KMS-11 (cell line): ENCODE data around the gene C11orf71.
A peak's percentile ranks its signal among the peaks of the same experiment; 100 is the strongest.

Source experiments
- H2AFZ ChIP-seq: fragments of 200-600 bp; sonication (generic); 2 replicates; pipeline ENCODE4 v1.6.1; 2016; ENCODE audit warnings: antibody characterized with exemption, mixed run types, low read depth
- H3K27ac ChIP-seq: fragments of 200-600 bp; sonication (generic); 2 replicates; pipeline ENCODE4 v1.6.1; 2016; ENCODE audit warnings: mild to moderate bottlenecking, mixed run types
- H3K27me3 ChIP-seq: fragments of 200-600 bp; sonication (generic); 2 replicates; pipeline ENCODE4 v1.6.1; 2017; ENCODE audit warnings: mild to moderate bottlenecking, low read depth, mixed run types, moderate library complexity; ENCODE audit not compliant: insufficient read depth
- H3K36me3 ChIP-seq: fragments of 200-600 bp; sonication (generic); 2 replicates; pipeline ENCODE4 v1.6.1; 2017; ENCODE audit warnings: mild to moderate bottlenecking, mixed run types; ENCODE audit not compliant: insufficient read depth
- H3K4me1 ChIP-seq: fragments of 200-600 bp; sonication (generic); 2 replicates; pipeline ENCODE4 v1.6.1; 2016; ENCODE audit warnings: mild to moderate bottlenecking, low read depth, mixed run types; ENCODE audit not compliant: poor library complexity, severe bottlenecking
- H3K4me2 ChIP-seq: fragments of 200-600 bp; sonication (generic); 2 replicates; pipeline ENCODE4 v1.7.0; 2016; ENCODE audit warnings: mild to moderate bottlenecking, mixed run types
- H3K4me3 ChIP-seq: fragments of 200-600 bp; sonication (generic); IDR thresholded peaks from 2 replicates; pipeline ENCODE4 v1.6.1; 2017; ENCODE audit warnings: low read depth, low read length, mixed read lengths; ENCODE audit not compliant: insufficient read depth
- H3K79me2 ChIP-seq: fragments of 200-600 bp; sonication (generic); 2 replicates; pipeline ENCODE4 v1.6.1; 2016; ENCODE audit warnings: low read depth, mixed run types; ENCODE audit not compliant: insufficient read depth
- H3K9ac ChIP-seq: fragments of 200-600 bp; sonication (generic); 2 replicates; pipeline ENCODE4 v1.6.1; 2016; ENCODE audit warnings: mild to moderate bottlenecking, mixed run types
- H4K20me1 ChIP-seq: fragments of 200-600 bp; sonication (generic); 2 replicates; pipeline ENCODE4 v1.6.1; 2016; ENCODE audit warnings: mild to moderate bottlenecking, mixed run types; ENCODE audit not compliant: insufficient read depth
- CTCF ChIP-seq: fragments of 200-600 bp; sonication (generic); conservative IDR thresholded peaks from 2 replicates; pipeline ENCODE4 v1.6.1; 2017; ENCODE audit warnings: low read depth, mild to moderate bottlenecking, antibody characterized with exemption, low read length, moderate library complexity, mixed read lengths

The C11orf71 gene

GRCh38 chr11:114400216-114400914 lies at the start of gene C11orf71, which contains the start of gene RBM7:
Gene C11orf71, minus strand, starts transcription at chr11:114400511. Its CDS starts 180 bp downstream, at chr11:114400331.
Gene RBM7, plus strand, starts transcription at chr11:114400666. Its CDS starts 6 bp downstream, at chr11:114400672.
- peak within 1 kb of the TSS; percentile 93 for H3K27ac ChIP-seq
- peak within 1 kb of the TSS; percentile 91 for H3K4me2 ChIP-seq
- no peaks in the 10 kb centered on the region for H4K20me1 ChIP-seq
- no peak within 1 kb of the TSS for H3K4me3 ChIP-seq
- H3K9ac ChIP-seq, result peak within 1 kb of the TSS; percentile 95
- H2AFZ ChIP-seq, result peak within 1 kb of the TSS; percentile 48
- H3K27me3 ChIP-seq, result no peaks in the 10 kb centered on the region
- no peaks in the 10 kb centered on the region for H3K36me3 ChIP-seq
- peaks cover 15% of the 10 kb centered on the region for H3K4me1 ChIP-seq
- no peak for TF ChIP-seq CTCF
- peaks cover 39% of the 10 kb centered on the region for H3K79me2 ChIP-seq

- Histone ChIP-seq H3K4me1 (peaks cover 4% of the 10 kb centered on the region), H3K79me2 (no peaks in the 10 kb centered on the region), H2AFZ (no peak overlapping the region), H3K36me3 (no peaks in the 10 kb centered on the region), H3K9ac (no peak overlapping the region), H3K27ac (no peak overlapping the region), H3K4me3 (no peak overlapping the region), H4K20me1 (no peaks in the 10 kb centered on the region), H3K4me2 (no peak overlapping the region), H3K27me3 (no peaks in the 10 kb centered on the region)
- TF ChIP-seq CTCF, result no peak
These were observed 49.5 kb upstream of the C11orf71 start for GRCh38 chr11:114449845-114450244.

- Histone ChIP-seq H3K36me3 (no peaks in the 10 kb centered on the region), H3K4me3 (no peak overlapping the region), H3K4me1 (peaks cover 10% of the 10 kb centered on the region), H3K27ac (no peak overlapping the region), H3K4me2 (no peak overlapping the region), H2AFZ (no peak overlapping the region), H3K9ac (no peak overlapping the region), H3K79me2 (no peaks in the 10 kb centered on the region), H3K27me3 (no peaks in the 10 kb centered on the region), H4K20me1 (no peaks in the 10 kb centered on the region)
- no peak for TF ChIP-seq CTCF
These were observed 48.6 kb upstream of the C11orf71 start for GRCh38 chr11:114448749-114449482.

- Histone ChIP-seq H3K4me3 (no peak overlapping the region), H3K9ac (no peak overlapping the region), H4K20me1 (no peaks in the 10 kb centered on the region), H3K4me1 (peaks cover 10% of the 10 kb centered on the region), H3K4me2 (no peak overlapping the region), H3K36me3 (no peaks in the 10 kb centered on the region), H3K27me3 (no peaks in the 10 kb centered on the region), H3K79me2 (no peaks in the 10 kb centered on the region), H3K27ac (no peak overlapping the region), H2AFZ (no peak overlapping the region)
- no peak for TF ChIP-seq CTCF
These were observed 47.6 kb upstream of the C11orf71 start for GRCh38 chr11:114447892-114448291.
